GM18511 (cell line): ENCODE data around the gene DYNC2LI1.

Experiments
- ATAC-seq: cut with Tn5 transposase; IDR thresholded peaks from one replicate; pipeline ENCODE4 v1.9.1; 2021; ENCODE audit warnings: mild to moderate bottlenecking, moderate library complexity; ENCODE audit not compliant: unreplicated experiment

DYNC2LI1 gene

GRCh38 chr2:43812947-43813346 is 39.1 kb downstream of the DYNC2LI1 start:
- no peak for ATAC-seq

GRCh38 chr2:43814711-43815110 is 40.9 kb downstream of the DYNC2LI1 start:
- ATAC-seq, result no peak

- ATAC-seq, result no peak
Observed at GRCh38 chr2:43818761-43819160, 44.9 kb downstream of the DYNC2LI1 start.

- ATAC-seq, result no peak
Observed at GRCh38 chr2:43819491-43820163, 45.8 kb downstream of the DYNC2LI1 start.

- no peak for ATAC-seq
Observed at GRCh38 chr2:43822839-43823238, 49.0 kb downstream of the DYNC2LI1 start.

GRCh38 chr2:43823751-43824150 is 49.9 kb downstream of the DYNC2LI1 start:
- no peak for ATAC-seq

GRCh38 chr2:43824512-43824911 is 50.7 kb downstream of the DYNC2LI1 start:
- ATAC-seq, result no peak

GRCh38 chr2:43824951-43825493 is 51.2 kb downstream of the DYNC2LI1 start:
- no peak for ATAC-seq

- no peak for ATAC-seq
Observed at GRCh38 chr2:43825841-43826240, 52.0 kb downstream of the DYNC2LI1 start.

- ATAC-seq, result no peak
Observed at GRCh38 chr2:43826305-43827250, 52.7 kb downstream of the DYNC2LI1 start.

GRCh38 chr2:43831543-43832294 is 57.9 kb downstream of the DYNC2LI1 start:
- no peak for ATAC-seq

GRCh38 chr2:43832457-43832856 is 58.6 kb downstream of the DYNC2LI1 start:
- ATAC-seq, result no peak

GRCh38 chr2:43837033-43837432 is 63.2 kb downstream of the DYNC2LI1 start:
- ATAC-seq, result no peak

- ATAC-seq, result no peak
Observed at GRCh38 chr2:43837831-43838559, 64.2 kb downstream of the DYNC2LI1 start.

- no peak for ATAC-seq
Observed at GRCh38 chr2:43838560-43839267, 64.9 kb downstream of the DYNC2LI1 start, which contains the start of the genes ABCG5 and ABCG8. TSS of gene ABCG5 (minus strand) at chr2:43838839. CDS start at chr2:43838679, 160 bp downstream. TSS of gene ABCG8 (plus strand) at chr2:43838971. CDS start at chr2:43839054, 83 bp downstream.

- no peak for ATAC-seq
Observed at GRCh38 chr2:43839776-43840564, 66.1 kb downstream of the DYNC2LI1 start.

- ATAC-seq, result no peak
Observed at GRCh38 chr2:43840965-43841364, 67.1 kb downstream of the DYNC2LI1 start.

- ATAC-seq, result no peak
Observed at GRCh38 chr2:43841949-43842865, 68.4 kb downstream of the DYNC2LI1 start.
